T-cell (primary cell): ENCODE measurements around the gene CLCA4. TPM values are rescaled to one million over a fixed set of nuclear protein-coding genes. Genes with fewer than 3 reads are reported as not detected.

Source experiments
- ATAC-seq, 4 experiments: fragments of 200-7000 bp in 3 of 4; fragments of 150-1000 bp in 1 of 4; cut with Tn5 transposase; replicated peaks in 1 of 4; 1 replicate in 3 of 4; 2 replicates in 1 of 4; pipeline ENCODE4 v1.10.0; 2021; ENCODE audit warnings: moderate library complexity in 3 of 4, mild to moderate bottlenecking in 2 of 4, moderate number of reproducible peaks in 1 of 4
- CTCF ChIA-PET, 2 donors: fragments of 300-600 bp; sonication (Branson Sonifier 250); formaldehyde crosslinking; loops; one replicate each; lab custom pipeline; 2022; ENCODE audit warnings: antibody characterized with exemption in 2 of 2; lab: Charles Lee
- POLR2A ChIA-PET, 2 donors: fragments of 300-600 bp; sonication (Branson Sonifier 250); formaldehyde crosslinking; loops; one replicate each; lab custom pipeline; 2022; ENCODE audit warnings: antibody characterized with exemption in 2 of 2; lab: Charles Lee
- DNase-seq, 35 experiments: peaks; one replicate each; pipeline versions ENCODE4 v3.0.0 to v3.0.0-alpha.2; 2013 to 2023
- H3K27ac ChIP-seq: one replicate; pipeline ENCODE4 v1.5.1; 2013; ENCODE audit warnings: low read length
- H3K27me3 ChIP-seq, 2 experiments: replicated peaks in 1 of 2; 1 replicate in 1 of 2; 2 replicates in 1 of 2; pipeline versions ENCODE4 v1.6.1 to v1.7.0; 2013; ENCODE audit warnings: low read length in 1 of 2, mixed read lengths in 1 of 2; ENCODE audit not compliant: control insufficient read depth in 2 of 2, insufficient read depth in 2 of 2; ENCODE audit errors: extremely low read depth in 1 of 2
- H3K36me3 ChIP-seq, 2 donors: 1 replicate in 1 of 2; 2 replicates in 1 of 2; pipeline versions ENCODE4 v1.6.1 to v1.7.0; 2013; ENCODE audit warnings: low read length in 1 of 2; ENCODE audit not compliant: control insufficient read depth in 2 of 2, insufficient read depth in 1 of 2; ENCODE audit errors: extremely low read depth in 1 of 2
- H3K4me1 ChIP-seq, 2 experiments: 1 replicate in 1 of 2; 2 replicates in 1 of 2; pipeline versions ENCODE4 v1.6.1 to v1.7.0; 2013; ENCODE audit warnings: low read length in 2 of 2, mixed read lengths in 1 of 2; ENCODE audit not compliant: insufficient read depth in 2 of 2, control insufficient read depth in 1 of 2; ENCODE audit errors: extremely low read depth in 1 of 2
- H3K4me3 ChIP-seq, 2 donors: 1 replicate in 1 of 2; 2 replicates in 1 of 2; pipeline versions ENCODE4 v1.5.1 to v1.7.0; 2013; ENCODE audit warnings: mild to moderate bottlenecking in 2 of 2, low read length in 1 of 2, moderate library complexity in 1 of 2; ENCODE audit not compliant: control insufficient read depth in 1 of 2; ENCODE audit errors: extremely low read depth in 1 of 2
- H3K9me3 ChIP-seq: 2 replicates; pipeline ENCODE4 v1.7.0; 2013
- H3K27ac Mint-ChIP-seq, 2 donors: one replicate each; pipeline ENCODE4 v1.8.0; 2020 to 2021; ENCODE audit warnings: mild to moderate bottlenecking in 2 of 2, mixed read lengths in 2 of 2
- H3K27me3 Mint-ChIP-seq, 2 donors: one replicate each; pipeline ENCODE4 v1.8.0; 2021 to 2022; ENCODE audit warnings: mixed read lengths in 2 of 2
- H3K36me3 Mint-ChIP-seq: one replicate; pipeline ENCODE4 v1.8.0; 2021; ENCODE audit warnings: mixed read lengths
- H3K4me1 Mint-ChIP-seq, 3 donors: one replicate each; pipeline ENCODE4 v1.8.0; 2020 to 2022; ENCODE audit warnings: mixed read lengths in 3 of 3, mild to moderate bottlenecking in 1 of 3
- H3K4me3 Mint-ChIP-seq, 3 donors: one replicate each; pipeline ENCODE4 v1.8.0; 2020 to 2022; ENCODE audit warnings: mild to moderate bottlenecking in 3 of 3, mixed read lengths in 3 of 3, moderate library complexity in 3 of 3
- H3K9me3 Mint-ChIP-seq, 3 donors: one replicate each; pipeline ENCODE4 v1.8.0; 2020 to 2022; ENCODE audit warnings: mixed read lengths in 3 of 3
- WGBS: methylation state at CpG from one replicate; pipeline ENCODE4 v1.1.5; 2013; ENCODE audit warnings: missing lambda C conversion rate; ENCODE audit not compliant: insufficient coverage; 5-methylcytosine and 5-hydroxymethylcytosine counted together
- total RNA-seq, 35 experiments: library from RNA in 6 of 35; stranded (reverse) in 6 of 35; fragments of 120-200 nt in 1 of 35; gene quantifications; one replicate each; pipeline versions ENCODE4 v1.2.1 to v1.2.4 and lab custom pipeline; 2013 to 2026

The CLCA4 gene
- total RNA-seq, 5 donors from 2014 or later (not counting 1 experiment from before 2014, with no cell fraction given): not detected

- POLR2A ChIA-PET: no interaction called here
- no peaks in the 10 kb centered on the region for H3K4me1 Mint-ChIP-seq
- Histone ChIP-seq H3K36me3 (no peaks in the 10 kb centered on the region), H3K9me3 (no peaks in the 10 kb centered on the region), H3K27ac (no peak overlapping the region), H3K27me3 (peaks cover 0 to 3% of the 10 kb centered on the region in 2 experiments), H3K4me1 (no peaks in the 10 kb centered on the region), H3K4me3 (no peak overlapping the region)
- no peak overlapping the region for H3K4me3 Mint-ChIP-seq
- no CpG with 5 or more reads among the region's 1 CpG for WGBS
- peaks cover 2 to 6% (median 2%) of the 10 kb centered on the region in 3 donors for H3K9me3 Mint-ChIP-seq
- peaks cover 26 to 29% of the 10 kb centered on the region in 2 donors for H3K27me3 Mint-ChIP-seq
- no peak overlapping the region for H3K27ac Mint-ChIP-seq
- no peak for ATAC-seq
- CTCF ChIA-PET: no interaction called here
- H3K36me3 Mint-ChIP-seq: no peaks in the 10 kb centered on the region
- DNase-seq: no peak
Measured at GRCh38 chr1:86563849-86564248, 17.0 kb downstream of the CLCA4 start.

- Mint-ChIP-seq H3K27ac (no peak overlapping the region), H3K36me3 (no peaks in the 10 kb centered on the region), H3K27me3 (peaks cover 13 to 16% of the 10 kb centered on the region in 2 donors), H3K4me3 (no peak overlapping the region), H3K9me3 (no peaks in the 10 kb centered on the region), H3K4me1 (no peaks in the 10 kb centered on the region)
- WGBS: no CpG with 5 or more reads among the region's 3 CpGs
- DNase-seq (no peak), ATAC-seq (no peak)
- no peaks in the 10 kb centered on the region for H3K9me3 ChIP-seq
- H3K4me1 ChIP-seq: no peaks in the 10 kb centered on the region
- peaks cover 0 to 3% of the 10 kb centered on the region in 2 experiments for H3K27me3 ChIP-seq
- POLR2A ChIA-PET: no interaction called here
- CTCF ChIA-PET: no interaction called here
- no peak overlapping the region for H3K4me3 ChIP-seq
- no peak overlapping the region for H3K27ac ChIP-seq
- H3K36me3 ChIP-seq: no peaks in the 10 kb centered on the region
Measured at GRCh38 chr1:86567341-86567740, 20.5 kb downstream of the CLCA4 start.

DNA sequence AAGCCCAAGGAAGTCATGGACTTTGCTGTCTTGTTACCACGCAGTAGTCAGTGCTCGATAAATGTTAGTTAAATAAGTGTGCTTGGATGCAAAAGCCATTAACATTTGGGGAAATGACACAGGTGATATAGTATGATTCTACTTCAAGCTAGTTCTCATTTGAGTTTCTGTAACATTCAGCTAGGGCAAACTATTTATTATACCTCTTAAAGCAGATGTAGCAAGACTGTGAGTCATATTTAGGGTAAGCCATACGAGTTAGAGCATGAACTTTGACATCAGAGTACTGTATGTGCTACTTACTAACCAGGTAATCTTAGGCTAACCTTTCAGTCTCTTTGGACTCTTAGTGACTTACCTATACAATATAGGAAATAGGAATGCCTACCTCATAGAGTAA is 21.0 kb downstream of the CLCA4 start:
- Mint-ChIP-seq H3K4me1 (no peaks in the 10 kb centered on the region), H3K27me3 (peaks cover 12 to 16% of the 10 kb centered on the region in 2 donors), H3K27ac (no peak overlapping the region), H3K9me3 (no peaks in the 10 kb centered on the region), H3K4me3 (no peak overlapping the region), H3K36me3 (no peaks in the 10 kb centered on the region)
- POLR2A ChIA-PET: no interaction called here
- no peak overlapping the region for H3K27ac ChIP-seq
- no peaks in the 10 kb centered on the region for H3K27me3 ChIP-seq
- H3K36me3 ChIP-seq: no peaks in the 10 kb centered on the region
- CTCF ChIA-PET: no interaction called here
- no peak for DNase-seq
- WGBS: no CpG with 5 or more reads among the region's 3 CpGs
- no peaks in the 10 kb centered on the region for H3K4me1 ChIP-seq
- H3K4me3 ChIP-seq: no peak overlapping the region
- no peaks in the 10 kb centered on the region for H3K9me3 ChIP-seq
- ATAC-seq: no peak

DNA sequence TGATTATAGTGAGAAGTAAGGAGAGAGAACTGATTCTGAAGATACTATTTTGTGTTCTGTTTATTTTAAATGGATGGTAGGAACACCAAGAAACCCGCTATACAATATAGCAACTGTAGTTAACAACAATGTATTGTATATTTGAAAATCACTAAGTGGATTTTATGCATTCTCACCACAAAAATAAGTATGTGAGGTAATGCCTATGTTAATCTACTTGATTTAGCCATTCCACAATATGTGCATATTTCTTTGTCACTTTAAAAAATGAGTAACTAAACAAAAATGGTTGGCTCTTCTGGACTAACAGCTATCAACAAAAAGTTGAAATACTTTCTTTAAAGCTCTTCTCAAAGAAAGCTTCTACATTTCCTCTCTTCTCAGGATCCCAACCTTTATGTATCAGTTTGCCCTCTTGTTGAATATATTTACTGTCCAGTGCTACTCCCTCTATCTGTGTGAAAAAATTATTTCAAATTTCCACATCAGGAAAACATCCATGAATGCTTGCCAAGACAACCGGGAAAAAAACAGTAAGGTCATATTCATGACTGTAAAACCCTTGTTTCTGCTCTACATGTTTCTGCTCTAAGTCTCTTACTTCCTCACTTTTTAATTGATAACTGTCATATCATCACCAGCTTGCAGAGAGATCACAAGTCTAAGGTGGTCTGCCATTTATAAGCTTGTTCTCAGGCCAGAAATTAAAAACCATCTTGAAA is 27.0 kb downstream of the CLCA4 start:
- H3K4me3 Mint-ChIP-seq: no peak overlapping the region
- no peaks in the 10 kb centered on the region for H3K4me1 Mint-ChIP-seq
- ATAC-seq (no peak), DNase-seq (no peak)
- CTCF ChIA-PET: no interaction called here
- POLR2A ChIA-PET: no interaction called here
- peaks cover 3 to 24% of the 10 kb centered on the region in 2 donors for H3K27me3 Mint-ChIP-seq
- Histone ChIP-seq H3K36me3 (no peaks in the 10 kb centered on the region), H3K4me1 (no peaks in the 10 kb centered on the region), H3K27ac (no peak overlapping the region), H3K4me3 (no peak overlapping the region), H3K27me3 (peaks cover 0 to 6% of the 10 kb centered on the region in 2 experiments), H3K9me3 (no peaks in the 10 kb centered on the region)
- no peaks in the 10 kb centered on the region for H3K36me3 Mint-ChIP-seq
- no peaks in the 10 kb centered on the region for H3K9me3 Mint-ChIP-seq
- H3K27ac Mint-ChIP-seq: no peak overlapping the region
- 100% methylated on average over 1 of the region's 2 CpGs for WGBS

DNA sequence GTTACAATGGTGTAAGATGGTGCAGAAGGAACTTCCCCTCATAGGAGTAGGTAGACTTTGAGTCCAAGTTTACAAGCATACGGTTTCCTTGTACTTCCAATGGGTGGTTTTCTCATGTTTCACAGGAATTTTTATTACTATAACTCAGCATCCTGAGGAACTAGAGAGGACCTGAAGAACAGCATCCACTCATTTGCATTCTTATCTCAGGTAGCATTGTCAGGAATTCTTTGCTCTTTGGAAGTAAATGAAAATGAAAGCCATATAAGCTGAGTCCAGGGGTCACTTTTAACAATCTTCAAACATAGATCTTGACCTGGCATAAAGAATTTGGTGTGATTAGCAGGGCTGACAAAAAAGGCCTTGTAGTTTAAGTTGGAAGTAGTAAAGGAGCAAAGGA is 34.4 kb downstream of the CLCA4 start:
- peaks cover 0 to 1% of the 10 kb centered on the region in 2 experiments for H3K27me3 ChIP-seq
- DNase-seq (no peak), ATAC-seq (no peak)
- no peaks in the 10 kb centered on the region for H3K9me3 ChIP-seq
- H3K9me3 Mint-ChIP-seq: no peaks in the 10 kb centered on the region
- no peaks in the 10 kb centered on the region for H3K4me1 ChIP-seq
- no peaks in the 10 kb centered on the region for H3K4me1 Mint-ChIP-seq
- ChIA-PET POLR2A (no interaction called here), CTCF (no interaction called here)
- H3K4me3 Mint-ChIP-seq: no peak overlapping the region
- no peak overlapping the region for H3K27ac Mint-ChIP-seq
- no peak overlapping the region for H3K27ac ChIP-seq
- H3K36me3 ChIP-seq: no peaks in the 10 kb centered on the region
- H3K27me3 Mint-ChIP-seq: peaks cover 2 to 9% of the 10 kb centered on the region in 2 donors
- H3K4me3 ChIP-seq: no peak overlapping the region
- no CpG with 5 or more reads among the region's 1 CpG for WGBS
- no peaks in the 10 kb centered on the region for H3K36me3 Mint-ChIP-seq

DNA sequence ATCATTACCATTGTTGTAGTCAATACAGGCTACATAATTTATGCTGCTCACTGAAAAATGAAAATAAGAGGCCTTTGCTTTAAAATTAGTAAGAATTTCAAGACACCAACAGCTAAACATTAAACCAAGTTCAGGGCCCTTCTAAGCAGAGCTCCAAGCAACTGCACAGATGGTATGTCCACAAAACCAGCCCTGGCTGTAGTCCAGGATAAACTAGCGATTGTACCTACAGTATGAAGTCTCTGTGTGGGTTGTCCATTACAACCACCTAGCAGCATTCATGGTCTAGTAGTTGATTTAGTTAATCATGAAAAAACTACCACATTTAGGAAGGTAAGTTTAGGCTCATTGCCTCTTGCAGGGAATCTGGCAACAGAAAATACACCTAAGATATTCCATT is 35.3 kb downstream of the CLCA4 start:
- Histone ChIP-seq H3K4me3 (no peak overlapping the region), H3K27ac (no peak overlapping the region), H3K4me1 (no peaks in the 10 kb centered on the region), H3K9me3 (no peaks in the 10 kb centered on the region), H3K27me3 (no peaks in the 10 kb centered on the region), H3K36me3 (no peaks in the 10 kb centered on the region)
- ATAC-seq (no peak), DNase-seq (no peak)
- H3K4me1 Mint-ChIP-seq: no peaks in the 10 kb centered on the region
- H3K9me3 Mint-ChIP-seq: no peaks in the 10 kb centered on the region
- WGBS: no CpG with 5 or more reads among the region's 1 CpG
- H3K36me3 Mint-ChIP-seq: no peaks in the 10 kb centered on the region
- H3K27me3 Mint-ChIP-seq: peaks cover 2 to 6% of the 10 kb centered on the region in 2 donors
- POLR2A ChIA-PET: no interaction called here
- H3K4me3 Mint-ChIP-seq: no peak overlapping the region
- CTCF ChIA-PET: no interaction called here
- no peak overlapping the region for H3K27ac Mint-ChIP-seq
